ENCODE data around the gene PPP1R15A.

DNA sequence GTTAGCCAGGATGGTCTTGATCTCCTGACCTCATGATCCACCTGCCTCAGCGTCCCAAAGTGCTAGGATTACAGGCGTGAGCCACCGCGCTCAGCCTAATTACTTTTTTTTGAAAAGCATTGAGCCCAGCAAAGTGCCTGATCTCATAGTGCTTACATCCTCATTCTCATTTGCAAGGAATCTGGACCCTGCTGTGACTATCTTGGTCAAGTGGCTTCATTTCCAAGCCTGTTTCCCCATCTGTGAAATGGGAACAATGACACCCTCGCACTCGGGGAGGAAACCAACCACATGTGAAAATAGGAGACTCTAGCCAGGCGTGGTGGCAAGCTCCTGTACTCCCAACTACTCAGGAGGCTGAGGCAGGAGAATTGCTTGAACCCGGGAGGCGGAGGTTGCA is 2.2 kb upstream of the PPP1R15A start:
- TF ChIP-seq, protein P1, sequence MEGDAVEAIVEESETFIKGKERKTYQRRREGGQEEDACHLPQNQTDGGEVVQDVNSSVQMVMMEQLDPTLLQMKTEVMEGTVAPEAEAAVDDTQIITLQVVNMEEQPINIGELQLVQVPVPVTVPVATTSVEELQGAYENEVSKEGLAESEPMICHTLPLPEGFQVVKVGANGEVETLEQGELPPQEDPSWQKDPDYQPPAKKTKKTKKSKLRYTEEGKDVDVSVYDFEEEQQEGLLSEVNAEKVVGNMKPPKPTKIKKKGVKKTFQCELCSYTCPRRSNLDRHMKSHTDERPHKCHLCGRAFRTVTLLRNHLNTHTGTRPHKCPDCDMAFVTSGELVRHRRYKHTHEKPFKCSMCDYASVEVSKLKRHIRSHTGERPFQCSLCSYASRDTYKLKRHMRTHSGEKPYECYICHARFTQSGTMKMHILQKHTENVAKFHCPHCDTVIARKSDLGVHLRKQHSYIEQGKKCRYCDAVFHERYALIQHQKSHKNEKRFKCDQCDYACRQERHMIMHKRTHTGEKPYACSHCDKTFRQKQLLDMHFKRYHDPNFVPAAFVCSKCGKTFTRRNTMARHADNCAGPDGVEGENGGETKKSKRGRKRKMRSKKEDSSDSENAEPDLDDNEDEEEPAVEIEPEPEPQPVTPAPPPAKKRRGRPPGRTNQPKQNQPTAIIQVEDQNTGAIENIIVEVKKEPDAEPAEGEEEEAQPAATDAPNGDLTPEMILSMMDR (conservative IDR thresholded peaks at IDR 0.05; ENCODE audit: low read depth, low read length) = no peak
- no peak for TF ChIP-seq EZH2 (IDR thresholded peaks at IDR 0.05; ENCODE audit: borderline replicate concordance, low read depth, low read length, poor library complexity, severe bottlenecking)
